H9 (cell line): ENCODE data around the gene GRIFIN. TPM values are rescaled to one million over a fixed set of nuclear protein-coding genes. Genes with fewer than 3 reads are reported as not detected.

Experiments
- DNase-seq: peaks from one replicate; pipeline ENCODE4 v3.0.0-alpha.2; 2017
- H2AFZ ChIP-seq: one replicate; pipeline ENCODE4 v1.6.1; 2013; ENCODE audit warnings: mild to moderate bottlenecking, low read length, control low read depth, moderate library complexity
- H2AK5ac ChIP-seq: 2 replicates; pipeline ENCODE4 v1.6.1; 2013; ENCODE audit warnings: low read length, control low read depth, mixed read lengths; ENCODE audit not compliant: insufficient read length
- H2BK120ac ChIP-seq: one replicate; pipeline ENCODE4 v1.6.1; 2013; ENCODE audit warnings: low read depth, mild to moderate bottlenecking, low read length, control low read depth, inconsistent platforms; ENCODE audit not compliant: poor library complexity, severe bottlenecking
- H2BK12ac ChIP-seq: 2 replicates; pipeline ENCODE4 v1.6.1; 2013; ENCODE audit warnings: low read length, control low read depth, mixed read lengths, low read depth; ENCODE audit not compliant: insufficient read length
- H2BK15ac ChIP-seq: 2 replicates; pipeline ENCODE4 v1.6.1; 2013; ENCODE audit warnings: low read depth, low read length, control low read depth
- H2BK20ac ChIP-seq: one replicate; pipeline ENCODE4 v1.6.1; 2013; ENCODE audit warnings: low read depth, mild to moderate bottlenecking, low read length, control low read depth, inconsistent platforms; ENCODE audit not compliant: poor library complexity, severe bottlenecking
- H2BK5ac ChIP-seq: 2 replicates; pipeline ENCODE4 v1.6.1; 2013; ENCODE audit warnings: low read length, control low read depth, mixed read lengths; ENCODE audit not compliant: insufficient read length
- H3K14ac ChIP-seq: 2 replicates; pipeline ENCODE4 v1.6.1; 2013; ENCODE audit warnings: low read length, control low read depth; ENCODE audit not compliant: insufficient read depth
- H3K18ac ChIP-seq: 2 replicates; pipeline ENCODE4 v1.6.1; 2013; ENCODE audit warnings: low read depth, mild to moderate bottlenecking, mixed read lengths, low read length, control low read depth; ENCODE audit not compliant: insufficient read length
- H3K23ac ChIP-seq: 2 replicates; pipeline ENCODE4 v1.6.1; 2013; ENCODE audit warnings: low read length, control low read depth, mixed read lengths, low read depth; ENCODE audit not compliant: insufficient read length
- H3K23me2 ChIP-seq: 2 replicates; pipeline ENCODE4 v1.6.1; 2013; ENCODE audit warnings: low read depth, mild to moderate bottlenecking, mixed read lengths, low read length, control low read depth; ENCODE audit not compliant: insufficient read length, poor library complexity, severe bottlenecking
- H3K27ac ChIP-seq: 2 replicates; pipeline ENCODE4 v1.5.1; 2013; ENCODE audit warnings: low read length, control low read depth, mixed read lengths, low read depth; ENCODE audit not compliant: insufficient read length
- H3K27me3 ChIP-seq: 2 replicates; pipeline ENCODE4 v1.6.1; 2013; ENCODE audit warnings: low read length, control low read depth, inconsistent platforms; ENCODE audit not compliant: insufficient read depth
- H3K4ac ChIP-seq: 2 replicates; pipeline ENCODE4 v1.6.1; 2013; ENCODE audit warnings: low read depth, mild to moderate bottlenecking, control low read depth, inconsistent platforms, low read length, moderate library complexity
- H3K4me1 ChIP-seq: 2 replicates; pipeline ENCODE4 v1.6.1; 2013; ENCODE audit warnings: low read length, control low read depth, inconsistent platforms; ENCODE audit not compliant: insufficient read depth
- H3K4me2 ChIP-seq: 2 replicates; pipeline ENCODE4 v1.6.1; 2013; ENCODE audit warnings: low read length, control low read depth, mixed read lengths; ENCODE audit not compliant: insufficient read length, insufficient read depth
- H3K56ac ChIP-seq: 2 replicates; pipeline ENCODE4 v1.6.1; 2013; ENCODE audit warnings: low read depth, mild to moderate bottlenecking, mixed read lengths, low read length, control low read depth; ENCODE audit not compliant: insufficient read length
- H3K79me1 ChIP-seq: 2 replicates; pipeline ENCODE4 v1.6.1; 2013; ENCODE audit warnings: low read depth, mild to moderate bottlenecking, moderate library complexity, low read length, control low read depth, inconsistent platforms; ENCODE audit not compliant: insufficient read depth, poor library complexity, severe bottlenecking
- H3K79me2 ChIP-seq: 2 replicates; pipeline ENCODE4 v1.6.1; 2013; ENCODE audit warnings: low read length, control low read depth, inconsistent platforms; ENCODE audit not compliant: insufficient read depth
- H3K9ac ChIP-seq: 2 replicates; pipeline ENCODE4 v1.6.1; 2013; ENCODE audit warnings: low read length, control low read depth, mixed read lengths; ENCODE audit not compliant: insufficient read length; ENCODE audit errors: extremely low read depth
- H3K9me3 ChIP-seq: one replicate; pipeline ENCODE4 v1.6.1; 2013; ENCODE audit warnings: low read depth, low read length, inconsistent platforms; ENCODE audit not compliant: control insufficient read depth
- H3T11ph ChIP-seq: one replicate; pipeline ENCODE4 v1.6.1; 2013; ENCODE audit warnings: mild to moderate bottlenecking, low read length, control low read depth, inconsistent platforms
- H4K20me1 ChIP-seq: one replicate; pipeline ENCODE4 v1.6.1; 2013; ENCODE audit not compliant: control insufficient read depth, insufficient read length, insufficient read depth
- H4K5ac ChIP-seq: 2 replicates; pipeline ENCODE4 v1.6.1; 2013; ENCODE audit warnings: low read depth, mild to moderate bottlenecking, mixed read lengths, low read length, control low read depth; ENCODE audit not compliant: insufficient read length
- H4K8ac ChIP-seq: replicated peaks from 2 replicates; pipeline ENCODE4 v1.6.1; 2013; ENCODE audit warnings: low read length, control low read depth, mixed read lengths, low read depth; ENCODE audit not compliant: insufficient read length
- H4K91ac ChIP-seq: 2 replicates; pipeline ENCODE4 v1.6.1; 2013; ENCODE audit warnings: low read depth, mild to moderate bottlenecking, moderate library complexity, mixed read lengths, low read length, control low read depth; ENCODE audit not compliant: insufficient read length
- H3K27ac Mint-ChIP-seq, 3 experiments: 2 replicates in 2 of 3; 3 replicates in 1 of 3; pipeline ENCODE4 v1.8.0; 2020 to 2021; ENCODE audit warnings: mixed read lengths in 3 of 3, mild to moderate bottlenecking in 1 of 3, moderate library complexity in 1 of 3
- H3K27me3 Mint-ChIP-seq: 2 replicates; pipeline ENCODE4 v1.8.0; 2021; ENCODE audit warnings: low read depth, mild to moderate bottlenecking, moderate library complexity, mixed read lengths
- H3K36me3 Mint-ChIP-seq, 3 experiments: 2 replicates in 2 of 3; 3 replicates in 1 of 3; pipeline ENCODE4 v1.8.0; 2020 to 2021; ENCODE audit warnings: low read depth in 3 of 3, mixed read lengths in 3 of 3; ENCODE audit not compliant: insufficient read depth in 1 of 3
- H3K4me1 Mint-ChIP-seq, 2 experiments: 2 replicates each; pipeline ENCODE4 v1.8.0; 2020; ENCODE audit warnings: mixed read lengths in 2 of 2
- H3K4me3 Mint-ChIP-seq, 2 experiments: 2 replicates in 1 of 2; 3 replicates in 1 of 2; pipeline ENCODE4 v1.8.0; 2020 to 2021; ENCODE audit warnings: mild to moderate bottlenecking in 2 of 2, mixed read lengths in 2 of 2, moderate library complexity in 1 of 2
- H3K9me3 Mint-ChIP-seq, 2 experiments: 2 replicates in 1 of 2; 3 replicates in 1 of 2; pipeline ENCODE4 v1.8.0; 2020; ENCODE audit warnings: mild to moderate bottlenecking in 2 of 2, mixed read lengths in 2 of 2, moderate library complexity in 1 of 2
- WGBS: extraction: QIAGEN DNeasy Blood & Tissue Kit; methylation state at CpG from one replicate; pipeline ENCODE4 v1.1.7; 2013; ENCODE audit warnings: missing lambda C conversion rate, low lambda C conversion rate, mixed read lengths; ENCODE audit not compliant: insufficient read length; ENCODE audit errors: extremely low coverage; 5-methylcytosine and 5-hydroxymethylcytosine counted together
- total RNA-seq: library from RNA; stranded (reverse); gene quantifications from 2 replicates; pipeline ENCODE4 v1.2.1, GENCODE V29; 2021
- TF ChIP-seq, protein P1 (sequence below): fragments of 200-600 bp; sonication (generic); conservative IDR thresholded peaks from 3 replicates; pipeline ENCODE4 v1.8.0; 2021; ENCODE audit warnings: antibody characterized with exemption, mild to moderate bottlenecking

The GRIFIN gene
- total RNA-seq, 1 experiment from 2014 or later: not detected

DNA sequence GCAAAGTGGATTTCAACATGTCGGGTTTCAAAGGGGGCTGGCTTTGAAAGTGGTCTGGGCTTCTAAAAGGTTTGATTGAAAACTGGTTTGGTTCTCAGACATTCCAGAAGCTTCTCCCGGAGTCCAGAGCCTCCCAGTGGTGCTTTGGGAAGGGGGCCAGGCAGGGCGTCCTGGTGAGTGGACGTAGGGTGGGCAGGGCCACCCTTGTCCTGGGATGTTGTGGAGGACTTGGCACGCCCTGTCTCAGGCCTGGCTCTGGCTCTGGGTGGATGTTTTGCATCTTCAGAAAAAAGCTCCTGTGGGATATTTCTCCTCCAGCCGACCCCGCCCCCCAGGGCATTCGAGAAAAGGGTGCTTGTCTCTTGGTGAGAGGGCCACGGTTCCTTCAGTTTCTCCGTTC, 31.2 kb downstream of the GRIFIN start:
- no peak overlapping the region for H3K4ac ChIP-seq
- H4K91ac ChIP-seq: no peak overlapping the region
- peak overlapping the region in 2 of 3 experiments; percentile 72 to 73; a peak in 2 of 7 replicates for H3K27ac Mint-ChIP-seq
- no peak overlapping the region for H3K18ac ChIP-seq
- TF ChIP-seq, protein P1, sequence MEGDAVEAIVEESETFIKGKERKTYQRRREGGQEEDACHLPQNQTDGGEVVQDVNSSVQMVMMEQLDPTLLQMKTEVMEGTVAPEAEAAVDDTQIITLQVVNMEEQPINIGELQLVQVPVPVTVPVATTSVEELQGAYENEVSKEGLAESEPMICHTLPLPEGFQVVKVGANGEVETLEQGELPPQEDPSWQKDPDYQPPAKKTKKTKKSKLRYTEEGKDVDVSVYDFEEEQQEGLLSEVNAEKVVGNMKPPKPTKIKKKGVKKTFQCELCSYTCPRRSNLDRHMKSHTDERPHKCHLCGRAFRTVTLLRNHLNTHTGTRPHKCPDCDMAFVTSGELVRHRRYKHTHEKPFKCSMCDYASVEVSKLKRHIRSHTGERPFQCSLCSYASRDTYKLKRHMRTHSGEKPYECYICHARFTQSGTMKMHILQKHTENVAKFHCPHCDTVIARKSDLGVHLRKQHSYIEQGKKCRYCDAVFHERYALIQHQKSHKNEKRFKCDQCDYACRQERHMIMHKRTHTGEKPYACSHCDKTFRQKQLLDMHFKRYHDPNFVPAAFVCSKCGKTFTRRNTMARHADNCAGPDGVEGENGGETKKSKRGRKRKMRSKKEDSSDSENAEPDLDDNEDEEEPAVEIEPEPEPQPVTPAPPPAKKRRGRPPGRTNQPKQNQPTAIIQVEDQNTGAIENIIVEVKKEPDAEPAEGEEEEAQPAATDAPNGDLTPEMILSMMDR: no peak
- H2BK12ac ChIP-seq: no peak overlapping the region
- no peak overlapping the region for H3K27ac ChIP-seq
- H3K9me3 Mint-ChIP-seq: no peaks in the 10 kb centered on the region; a peak in 1 of 5 replicates
- H3T11ph ChIP-seq: no peak overlapping the region
- no peaks in the 10 kb centered on the region for H3K23me2 ChIP-seq
- no peaks in the 10 kb centered on the region for H4K20me1 ChIP-seq
- no peak overlapping the region for H2AFZ ChIP-seq
- H3K4me1 Mint-ChIP-seq: 0 out of 4 replicates have a peak, but pooled peaks cover 0 to 3% of the 10 kb centered on the region in 2 experiments
- H4K8ac ChIP-seq: no peak overlapping the region
- no CpG with 5 or more reads among the region's 10 CpGs for WGBS
- no peaks in the 10 kb centered on the region; the same call in 1 of the 2 replicates for H3K27me3 Mint-ChIP-seq
- no peak overlapping the region for H2BK20ac ChIP-seq
- no peaks in the 10 kb centered on the region for H3K4me1 ChIP-seq
- H4K5ac ChIP-seq: no peak overlapping the region
- H2BK120ac ChIP-seq: no peak overlapping the region
- H3K9ac ChIP-seq: no peak overlapping the region
- no peak for DNase-seq
- H3K14ac ChIP-seq: no peak overlapping the region
- no peak overlapping the region for H2BK15ac ChIP-seq
- peaks cover 0 to 16% (median 9%) of the 10 kb centered on the region in 3 experiments; a peak in 4 of 7 replicates for H3K36me3 Mint-ChIP-seq
- no peaks in the 10 kb centered on the region for H3K27me3 ChIP-seq
- H3K56ac ChIP-seq: no peak overlapping the region
- H3K9me3 ChIP-seq: no peaks in the 10 kb centered on the region
- H3K4me3 Mint-ChIP-seq: no peak overlapping the region
- H3K23ac ChIP-seq: no peak overlapping the region
- H3K4me2 ChIP-seq: no peak overlapping the region
- no peaks in the 10 kb centered on the region for H3K79me1 ChIP-seq
- no peaks in the 10 kb centered on the region for H3K79me2 ChIP-seq
- no peak overlapping the region for H2AK5ac ChIP-seq
- no peak overlapping the region for H2BK5ac ChIP-seq
